WTC11 (cell line): ENCODE results near the gene TAL2. TPM values are rescaled to one million over a fixed set of nuclear protein-coding genes. Genes with fewer than 3 reads are reported as not detected.

Experiments
- ATAC-seq: fragments of 200-7000 bp; cut with Tn5 transposase; 2 replicates; pipeline ENCODE4 v1.10.0; 2021; ENCODE audit warnings: mild to moderate bottlenecking, moderate library complexity
- CTCF ChIA-PET: fragments of 300-600 bp; sonication (Branson Sonifier 250); formaldehyde crosslinking; loops from one replicate; lab custom pipeline; 2021; ENCODE audit warnings: antibody characterized with exemption; lab: Charles Lee
- POLR2A ChIA-PET: fragments of 350-600 bp; sonication (Branson Sonifier 250); formaldehyde crosslinking; loops from one replicate; lab custom pipeline; 2021; ENCODE audit warnings: antibody characterized with exemption; lab: Charles Lee
- DNase-seq: peaks from one replicate; pipeline ENCODE4 v3.0.0; 2021; ENCODE audit warnings: low spot score
- H3K27ac Mint-ChIP-seq: 2 replicates; pipeline ENCODE4 v1.8.0; 2021; ENCODE audit warnings: mixed read lengths
- H3K27me3 Mint-ChIP-seq: 2 replicates; pipeline ENCODE4 v1.8.0; 2021; ENCODE audit warnings: low read depth, mild to moderate bottlenecking, moderate library complexity, mixed read lengths
- H3K36me3 Mint-ChIP-seq: 2 replicates; pipeline ENCODE4 v1.8.0; 2021; ENCODE audit warnings: mixed read lengths
- H3K4me1 Mint-ChIP-seq: 2 replicates; pipeline ENCODE4 v1.8.0; 2022; ENCODE audit warnings: mixed read lengths
- H3K4me3 Mint-ChIP-seq: 2 replicates; pipeline ENCODE4 v1.8.0; 2021; ENCODE audit warnings: mild to moderate bottlenecking, moderate library complexity, mixed read lengths
- H3K9me3 Mint-ChIP-seq: 2 replicates; pipeline ENCODE4 v1.8.0; 2021; ENCODE audit warnings: mixed read lengths
- AR ChIP-seq: fragments of 250-450 bp; sonication (Bioruptor Pico); IDR thresholded peaks from 2 replicates; pipeline ENCODE4 v1.9.0; 2021; ENCODE audit warnings: mild to moderate bottlenecking
- ATF6 ChIP-seq: sonication (generic); formaldehyde crosslinking; IDR thresholded peaks from 2 replicates; pipeline ENCODE4 v1.8.1; 2023; ENCODE audit warnings: mild to moderate bottlenecking, missing genetic modification reagents
- CBFB ChIP-seq: sonication (generic); formaldehyde crosslinking; IDR thresholded peaks from 2 replicates; pipeline ENCODE4 v1.8.1; 2022; ENCODE audit warnings: mild to moderate bottlenecking, low read depth, missing genetic modification reagents
- CREM ChIP-seq: sonication (generic); formaldehyde crosslinking; IDR thresholded peaks from 2 replicates; pipeline ENCODE4 v1.8.1; 2022; ENCODE audit warnings: mild to moderate bottlenecking, missing genetic modification reagents, moderate library complexity
- ETV6 ChIP-seq: sonication (generic); formaldehyde crosslinking; IDR thresholded peaks from 2 replicates; pipeline ENCODE4 v1.8.1; 2022; ENCODE audit warnings: mild to moderate bottlenecking, missing genetic modification reagents
- FOXK1 ChIP-seq: sonication (generic); formaldehyde crosslinking; IDR thresholded peaks from 2 replicates; pipeline ENCODE4 v1.8.0; 2022; ENCODE audit warnings: mild to moderate bottlenecking, moderate library complexity, missing genetic modification reagents
- JUN ChIP-seq: sonication (generic); formaldehyde crosslinking; IDR thresholded peaks from 2 replicates; pipeline ENCODE4 v1.8.0; 2023; ENCODE audit warnings: mild to moderate bottlenecking, missing genetic modification reagents
- KAT7 ChIP-seq: sonication (generic); formaldehyde crosslinking; IDR thresholded peaks from 2 replicates; pipeline ENCODE4 v1.8.1; 2023; ENCODE audit warnings: missing genetic modification reagents, mild to moderate bottlenecking, borderline replicate concordance
- USF1 ChIP-seq: sonication (generic); formaldehyde crosslinking; IDR thresholded peaks from 2 replicates; pipeline ENCODE4 v1.8.0; 2022; ENCODE audit warnings: mild to moderate bottlenecking, missing genetic modification reagents
- ZBTB21 ChIP-seq: sonication (generic); formaldehyde crosslinking; IDR thresholded peaks from 2 replicates; pipeline ENCODE4 v1.8.1; 2023; ENCODE audit warnings: mild to moderate bottlenecking, missing genetic modification reagents, borderline replicate concordance
- ZNF219 ChIP-seq: sonication (generic); formaldehyde crosslinking; IDR thresholded peaks from 2 replicates; pipeline ENCODE4 v1.8.0; 2023; ENCODE audit warnings: missing genetic modification reagents, mild to moderate bottlenecking, borderline replicate concordance
- ZNF396 ChIP-seq: fragments of 250-450 bp; sonication (Bioruptor Pico); IDR thresholded peaks from 2 replicates; pipeline ENCODE4 v1.8.0; 2021; ENCODE audit warnings: mild to moderate bottlenecking, moderate library complexity, borderline replicate concordance
- total RNA-seq: library from RNA; stranded (reverse); gene quantifications from 3 replicates; pipeline ENCODE4 v1.2.3, GENCODE V29; 2021
- TF ChIP-seq, protein P1 (sequence below): fragments of 250-450 bp; sonication (Bioruptor Pico); IDR thresholded peaks from 2 replicates; pipeline ENCODE4 v2.1.2; 2022; ENCODE audit warnings: mild to moderate bottlenecking, moderate library complexity
- TF ChIP-seq, protein P2 (sequence below): sonication (generic); formaldehyde crosslinking; IDR thresholded peaks from 2 replicates; pipeline ENCODE4 v1.8.0; 2022; ENCODE audit warnings: missing genetic modification reagents
- TF ChIP-seq, protein P3 (sequence below): sonication (generic); formaldehyde crosslinking; IDR thresholded peaks from 2 replicates; pipeline ENCODE4 v1.8.1; 2023; ENCODE audit warnings: mild to moderate bottlenecking, moderate library complexity, missing genetic modification reagents

The TAL2 gene
- total RNA-seq, 1 experiment from 2014 or later: not detected

DNA sequence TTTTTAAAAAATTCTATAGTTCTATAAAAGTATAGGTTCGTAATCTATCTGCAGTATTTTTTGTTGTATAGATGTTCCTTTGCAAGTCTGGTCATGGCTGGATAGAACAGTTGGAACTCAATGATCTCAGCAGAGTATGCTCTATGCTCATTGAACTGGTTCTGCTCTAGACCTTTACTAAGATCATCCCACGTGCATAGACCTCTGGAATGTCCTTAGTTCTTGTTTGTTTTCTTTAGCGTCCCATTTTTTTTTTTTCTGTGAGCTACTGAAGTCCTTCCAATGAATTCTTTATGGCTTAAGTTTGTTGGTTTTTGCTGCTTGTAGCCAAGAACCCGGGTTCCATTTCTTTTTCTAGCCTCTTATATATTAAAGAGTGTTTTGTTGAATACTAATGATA lies 35.6 kb downstream of the TAL2 start:
- no peaks in the 10 kb centered on the region for H3K9me3 Mint-ChIP-seq
- ATAC-seq (no peak), DNase-seq (no peak)
- ChIA-PET POLR2A (no interaction called here), CTCF (interaction anchor here (0.6 kb wide), 1 partner anchor 184 kb away, joined by 3 read pairs; no protein-coding TSS in a partner anchor)
- H3K4me1 Mint-ChIP-seq: peaks cover 16% of the 10 kb centered on the region
- H3K36me3 Mint-ChIP-seq: no peaks in the 10 kb centered on the region
- TF ChIP-seq CBFB (CRISPR knock-in tag) (no peak), CREM (CRISPR knock-in tag) (no peak), ETV6 (no peak), ZBTB21 (CRISPR knock-in tag) (no peak), ATF6 (CRISPR knock-in tag) (no peak), USF1 (CRISPR knock-in tag) (no peak)
- H3K4me3 Mint-ChIP-seq: no peak overlapping the region
- no peak overlapping the region for H3K27ac Mint-ChIP-seq
- peaks cover 27% of the 10 kb centered on the region for H3K27me3 Mint-ChIP-seq

DNA sequence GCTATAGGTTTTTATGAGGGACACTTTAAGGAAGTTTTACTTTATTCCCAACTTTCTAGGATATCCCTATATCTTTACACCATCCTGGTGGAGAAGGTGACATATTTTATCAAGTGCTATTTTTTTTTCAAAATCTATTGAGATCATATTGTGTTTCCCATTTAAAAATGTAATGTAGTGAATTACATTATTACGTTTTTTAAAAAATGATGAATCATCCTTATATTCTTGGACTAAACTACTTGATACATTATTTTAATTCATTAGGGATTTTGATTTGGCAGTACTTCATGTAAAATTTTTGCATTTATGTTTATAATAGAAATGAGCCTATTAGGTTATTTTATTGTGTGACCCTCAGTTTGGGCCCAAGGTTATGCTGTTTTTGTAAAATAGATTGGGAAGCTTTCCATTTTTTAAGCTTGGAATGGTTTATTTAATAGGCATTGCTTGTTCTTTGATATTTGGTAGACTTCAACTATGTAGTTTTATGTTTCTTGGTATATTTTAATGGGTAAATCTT lies 36.2 kb downstream of the TAL2 start:
- ChIA-PET POLR2A (no interaction called here), CTCF (interaction anchor here (0.6 kb wide), 1 partner anchor 183 kb away, joined by 3 read pairs; no protein-coding TSS in a partner anchor)
- ATAC-seq (no peak), DNase-seq (no peak)
- Mint-ChIP-seq H3K27ac (no peak overlapping the region), H3K27me3 (peaks cover 21% of the 10 kb centered on the region), H3K9me3 (no peaks in the 10 kb centered on the region), H3K36me3 (no peaks in the 10 kb centered on the region), H3K4me3 (no peak overlapping the region), H3K4me1 (peaks cover 14% of the 10 kb centered on the region)
- TF ChIP-seq JUN (CRISPR knock-in tag): no peak
- TF ChIP-seq KAT7 (CRISPR knock-in tag): no peak
- TF ChIP-seq FOXK1: no peak
- TF ChIP-seq, protein P1, sequence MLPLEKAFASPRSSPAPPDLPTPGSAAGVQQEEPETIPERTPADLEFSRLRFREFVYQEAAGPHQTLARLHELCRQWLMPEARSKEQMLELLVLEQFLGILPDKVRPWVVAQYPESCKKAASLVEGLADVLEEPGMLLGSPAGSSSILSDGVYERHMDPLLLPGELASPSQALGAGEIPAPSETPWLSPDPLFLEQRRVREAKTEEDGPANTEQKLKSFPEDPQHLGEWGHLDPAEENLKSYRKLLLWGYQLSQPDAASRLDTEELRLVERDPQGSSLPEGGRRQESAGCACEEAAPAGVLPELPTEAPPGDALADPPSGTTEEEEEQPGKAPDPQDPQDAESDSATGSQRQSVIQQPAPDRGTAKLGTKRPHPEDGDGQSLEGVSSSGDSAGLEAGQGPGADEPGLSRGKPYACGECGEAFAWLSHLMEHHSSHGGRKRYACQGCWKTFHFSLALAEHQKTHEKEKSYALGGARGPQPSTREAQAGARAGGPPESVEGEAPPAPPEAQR (CRISPR knock-in tag): no peak
- TF ChIP-seq ZNF219 (CRISPR knock-in tag): no peak
- TF ChIP-seq ATF6 (CRISPR knock-in tag): no peak
- no peak for TF ChIP-seq AR (CRISPR knock-in tag)

DNA sequence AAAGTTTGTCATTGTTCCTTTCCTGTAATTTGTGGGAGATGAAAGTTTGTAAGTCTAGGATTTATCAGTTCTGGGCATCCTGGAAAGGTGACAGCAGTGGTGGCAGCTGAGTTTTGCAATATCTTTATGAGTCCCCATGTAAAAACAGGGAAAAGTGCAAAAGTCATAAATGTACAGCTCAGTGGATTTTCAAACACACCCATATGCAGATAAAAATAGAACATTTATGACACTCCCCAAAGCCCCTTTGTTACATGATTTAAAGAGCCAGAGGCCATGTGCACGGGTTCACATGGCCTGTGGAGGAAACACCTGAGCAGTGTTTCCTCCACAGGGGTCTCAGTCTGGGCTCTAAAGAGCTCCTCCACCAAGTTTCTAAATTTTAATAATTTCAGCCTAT lies 38.4 kb downstream of the TAL2 start:
- CTCF ChIA-PET: interaction anchor here (1.2 kb wide), 2 partner anchors 10 to 15 kb away, joined by 3 read pairs; no protein-coding TSS in a partner anchor
- Mint-ChIP-seq H3K36me3 (peaks cover 3% of the 10 kb centered on the region; the same call in 1 of the 2 replicates), H3K9me3 (no peaks in the 10 kb centered on the region), H3K27ac (no peak overlapping the region), H3K4me3 (no peak overlapping the region), H3K4me1 (peaks cover under 1% of the 10 kb centered on the region; the same call in 1 of the 2 replicates), H3K27me3 (peaks cover 4% of the 10 kb centered on the region)
- ATAC-seq (no peak), DNase-seq (no peak)
- no peak for TF ChIP-seq KAT7 (CRISPR knock-in tag)
- TF ChIP-seq, protein P2, sequence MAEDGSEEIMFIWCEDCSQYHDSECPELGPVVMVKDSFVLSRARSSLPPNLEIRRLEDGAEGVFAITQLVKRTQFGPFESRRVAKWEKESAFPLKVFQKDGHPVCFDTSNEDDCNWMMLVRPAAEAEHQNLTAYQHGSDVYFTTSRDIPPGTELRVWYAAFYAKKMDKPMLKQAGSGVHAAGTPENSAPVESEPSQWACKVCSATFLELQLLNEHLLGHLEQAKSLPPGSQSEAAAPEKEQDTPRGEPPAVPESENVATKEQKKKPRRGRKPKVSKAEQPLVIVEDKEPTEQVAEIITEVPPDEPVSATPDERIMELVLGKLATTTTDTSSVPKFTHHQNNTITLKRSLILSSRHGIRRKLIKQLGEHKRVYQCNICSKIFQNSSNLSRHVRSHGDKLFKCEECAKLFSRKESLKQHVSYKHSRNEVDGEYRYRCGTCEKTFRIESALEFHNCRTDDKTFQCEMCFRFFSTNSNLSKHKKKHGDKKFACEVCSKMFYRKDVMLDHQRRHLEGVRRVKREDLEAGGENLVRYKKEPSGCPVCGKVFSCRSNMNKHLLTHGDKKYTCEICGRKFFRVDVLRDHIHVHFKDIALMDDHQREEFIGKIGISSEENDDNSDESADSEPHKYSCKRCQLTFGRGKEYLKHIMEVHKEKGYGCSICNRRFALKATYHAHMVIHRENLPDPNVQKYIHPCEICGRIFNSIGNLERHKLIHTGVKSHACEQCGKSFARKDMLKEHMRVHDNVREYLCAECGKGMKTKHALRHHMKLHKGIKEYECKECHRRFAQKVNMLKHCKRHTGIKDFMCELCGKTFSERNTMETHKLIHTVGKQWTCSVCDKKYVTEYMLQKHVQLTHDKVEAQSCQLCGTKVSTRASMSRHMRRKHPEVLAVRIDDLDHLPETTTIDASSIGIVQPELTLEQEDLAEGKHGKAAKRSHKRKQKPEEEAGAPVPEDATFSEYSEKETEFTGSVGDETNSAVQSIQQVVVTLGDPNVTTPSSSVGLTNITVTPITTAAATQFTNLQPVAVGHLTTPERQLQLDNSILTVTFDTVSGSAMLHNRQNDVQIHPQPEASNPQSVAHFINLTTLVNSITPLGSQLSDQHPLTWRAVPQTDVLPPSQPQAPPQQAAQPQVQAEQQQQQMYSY: no peak
- no peak for TF ChIP-seq ZNF396
- TF ChIP-seq, protein P3, sequence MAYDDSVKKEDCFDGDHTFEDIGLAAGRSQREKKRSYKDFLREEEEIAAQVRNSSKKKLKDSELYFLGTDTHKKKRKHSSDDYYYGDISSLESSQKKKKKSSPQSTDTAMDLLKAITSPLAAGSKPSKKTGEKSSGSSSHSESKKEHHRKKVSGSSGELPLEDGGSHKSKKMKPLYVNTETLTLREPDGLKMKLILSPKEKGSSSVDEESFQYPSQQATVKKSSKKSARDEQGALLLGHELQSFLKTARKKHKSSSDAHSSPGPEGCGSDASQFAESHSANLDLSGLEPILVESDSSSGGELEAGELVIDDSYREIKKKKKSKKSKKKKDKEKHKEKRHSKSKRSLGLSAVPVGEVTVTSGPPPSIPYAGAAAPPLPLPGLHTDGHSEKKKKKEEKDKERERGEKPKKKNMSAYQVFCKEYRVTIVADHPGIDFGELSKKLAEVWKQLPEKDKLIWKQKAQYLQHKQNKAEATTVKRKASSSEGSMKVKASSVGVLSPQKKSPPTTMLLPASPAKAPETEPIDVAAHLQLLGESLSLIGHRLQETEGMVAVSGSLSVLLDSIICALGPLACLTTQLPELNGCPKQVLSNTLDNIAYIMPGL (CRISPR knock-in tag): no peak
- POLR2A ChIA-PET: no interaction called here
